H1 (cell line): ENCODE measurements around the gene TMEM150A. TPM values are rescaled to one million over a fixed set of nuclear protein-coding genes. Genes with fewer than 3 reads are reported as not detected.

ENCODE experiments used
- CTCF ChIA-PET: fragments of 300-600 bp; sonication (Branson Sonifier 250); formaldehyde crosslinking; loops from one replicate; lab custom pipeline; 2021; ENCODE audit not compliant: partially characterized antibody; lab: Charles Lee
- POLR2A ChIA-PET: fragments of 300-600 bp; sonication (Branson Sonifier 250); formaldehyde crosslinking; loops from one replicate; lab custom pipeline; 2021; ENCODE audit warnings: inconsistent platforms; ENCODE audit not compliant: partially characterized antibody; lab: Charles Lee
- DNase-seq, 2 experiments: peaks; one replicate each; pipeline versions ENCODE4 v3.0.0 to v3.0.0-alpha.2; 2010 to 2022; ENCODE audit warnings: low spot score in 2 of 2, low read depth in 1 of 2, mixed read lengths in 1 of 2
- FAIRE-seq: peaks from 2 replicates; lab custom pipeline; 2011; peaks lifted over from hg19 to GRCh38; lab: Jason Lieb, UNC
- H2AFZ ChIP-seq: 2 replicates; pipeline ENCODE4 v1.8.1; 2012; ENCODE audit warnings: low read length, inconsistent platforms
- H2AK5ac ChIP-seq: 2 replicates; pipeline ENCODE4 v1.6.1; 2013; ENCODE audit warnings: low read depth, low read length
- H2BK120ac ChIP-seq: replicated peaks from 2 replicates; pipeline ENCODE3; 2013; ENCODE audit warnings: low read depth, low read length, inconsistent platforms
- H2BK12ac ChIP-seq: 2 replicates; pipeline ENCODE4 v1.6.1; 2013; ENCODE audit warnings: low read depth, low read length
- H2BK15ac ChIP-seq: 2 replicates; pipeline ENCODE4 v1.6.1; 2013; ENCODE audit warnings: low read length
- H2BK20ac ChIP-seq: 2 replicates; pipeline ENCODE4 v1.6.1; 2013; ENCODE audit warnings: low read length
- H2BK5ac ChIP-seq: 2 replicates; pipeline ENCODE4 v1.6.1; 2013; ENCODE audit warnings: low read depth, low read length
- H3K14ac ChIP-seq: 2 replicates; pipeline ENCODE4 v1.6.1; 2013; ENCODE audit warnings: inconsistent platforms; ENCODE audit not compliant: insufficient read length
- H3K18ac ChIP-seq: 2 replicates; pipeline ENCODE4 v1.6.1; 2013; ENCODE audit warnings: low read length; ENCODE audit errors: extremely low read depth
- H3K23ac ChIP-seq: 2 replicates; pipeline ENCODE4 v1.6.1; 2013; ENCODE audit warnings: inconsistent platforms; ENCODE audit not compliant: insufficient read length
- H3K23me2 ChIP-seq: 2 replicates; pipeline ENCODE4 v1.6.1; 2013; ENCODE audit warnings: low read depth, low read length
- H3K27ac ChIP-seq: 2 replicates; pipeline ENCODE4 v1.6.1; 2011; ENCODE audit warnings: low read depth, low read length, inconsistent platforms
- H3K27me3 ChIP-seq, 4 experiments: replicated peaks in 1 of 4; 1 replicate in 1 of 4; 2 replicates in 3 of 4; pipeline versions ENCODE4 v1.6.1 to v1.8.1; 2011 to 2013; ENCODE audit warnings: low read length in 3 of 4, mild to moderate bottlenecking in 3 of 4, inconsistent platforms in 2 of 4, mixed read lengths in 2 of 4, moderate library complexity in 1 of 4; ENCODE audit not compliant: control insufficient read depth in 3 of 4, insufficient read depth in 3 of 4; ENCODE audit errors: extremely low read depth in 1 of 4
- H3K36me3 ChIP-seq, 4 experiments: 2 replicates each; pipeline versions ENCODE4 v1.6.1 to v1.8.1; 2011 to 2013; ENCODE audit warnings: mild to moderate bottlenecking in 4 of 4, low read length in 3 of 4, moderate library complexity in 2 of 4, control low read depth in 1 of 4, inconsistent platforms in 1 of 4; ENCODE audit not compliant: insufficient read depth in 4 of 4, control insufficient read depth in 2 of 4
- H3K4ac ChIP-seq: replicated peaks from 2 replicates; pipeline ENCODE3; 2013; ENCODE audit warnings: low read length, low read depth, mixed read lengths, inconsistent platforms; ENCODE audit not compliant: insufficient read length
- H3K4me1 ChIP-seq, 4 experiments: replicated peaks in 1 of 4; 1 replicate in 1 of 4; 2 replicates in 3 of 4; pipeline versions ENCODE4 v1.6.1 to v1.8.1; 2011 to 2013; ENCODE audit warnings: low read length in 3 of 4, inconsistent platforms in 2 of 4, mixed read lengths in 1 of 4; ENCODE audit not compliant: insufficient read depth in 4 of 4, control insufficient read depth in 3 of 4
- H3K4me2 ChIP-seq, 2 experiments: 2 replicates each; pipeline versions ENCODE4 v1.6.1 to v1.8.1; 2011 to 2013; ENCODE audit warnings: low read depth in 2 of 2, low read length in 2 of 2, control low read depth in 1 of 2, inconsistent platforms in 1 of 2, mild to moderate bottlenecking in 1 of 2; ENCODE audit not compliant: insufficient read depth in 1 of 2
- H3K4me3 ChIP-seq, 4 experiments: fragments of 200-600, 300-600 bp in 1 of 4; sonication (generic), shearing (Covaris generic), sonication (Bioruptor Twin) in 1 of 4; 2 replicates each; pipeline versions ENCODE4 v1.5.1 to v1.8.1; 2011 to 2016; ENCODE audit warnings: low read length in 4 of 4, low read depth in 3 of 4, control low read depth in 2 of 4, inconsistent platforms in 2 of 4, mild to moderate bottlenecking in 2 of 4, mixed read lengths in 1 of 4, moderate library complexity in 1 of 4; ENCODE audit not compliant: insufficient read depth in 2 of 4; ENCODE audit errors: extremely low read depth in 1 of 4
- H3K56ac ChIP-seq: replicated peaks from 2 replicates; pipeline ENCODE3; 2013; ENCODE audit warnings: low read depth, mild to moderate bottlenecking, mixed read lengths, low read length, inconsistent platforms; ENCODE audit not compliant: insufficient read length
- H3K79me1 ChIP-seq: 2 replicates; pipeline ENCODE4 v1.6.1; 2013; ENCODE audit warnings: low read depth, low read length, control low read depth
- H3K79me2 ChIP-seq, 2 experiments: 2 replicates each; pipeline versions ENCODE4 v1.6.1 to v1.8.1; 2012 to 2013; ENCODE audit warnings: low read length in 2 of 2, mild to moderate bottlenecking in 2 of 2, inconsistent platforms in 1 of 2; ENCODE audit not compliant: insufficient read depth in 2 of 2, control insufficient read depth in 1 of 2
- H3K9ac ChIP-seq, 4 experiments: replicated peaks in 1 of 4; 1 replicate in 1 of 4; 2 replicates in 3 of 4; pipeline versions ENCODE4 v1.6.1 to v1.8.1; 2011 to 2013; ENCODE audit warnings: low read depth in 3 of 4, low read length in 3 of 4, control low read depth in 2 of 4, mild to moderate bottlenecking in 2 of 4, moderate library complexity in 2 of 4, inconsistent platforms in 1 of 4; ENCODE audit errors: extremely low read depth in 1 of 4
- H3K9me3 ChIP-seq, 2 experiments: 2 replicates each; pipeline versions ENCODE4 v1.6.1 to v1.8.1; 2012 to 2013; ENCODE audit warnings: mild to moderate bottlenecking in 2 of 2, moderate library complexity in 2 of 2, control low read depth in 1 of 2, inconsistent platforms in 1 of 2, low read depth in 1 of 2, low read length in 1 of 2, mixed read lengths in 1 of 2; ENCODE audit not compliant: insufficient read depth in 2 of 2
- H4K20me1 ChIP-seq, 2 experiments: replicated peaks in 1 of 2; 2 replicates each; pipeline versions ENCODE3 to v1.8.1; 2011 to 2013; ENCODE audit warnings: inconsistent platforms in 2 of 2, low read length in 2 of 2, mild to moderate bottlenecking in 1 of 2; ENCODE audit not compliant: insufficient read depth in 2 of 2, control insufficient read depth in 1 of 2
- H4K5ac ChIP-seq: 2 replicates; pipeline ENCODE4 v1.6.1; 2013; ENCODE audit warnings: low read length, low read depth, mixed read lengths, inconsistent platforms; ENCODE audit not compliant: insufficient read length
- H4K8ac ChIP-seq: 2 replicates; pipeline ENCODE4 v1.8.0; 2013; ENCODE audit warnings: mild to moderate bottlenecking, moderate library complexity, low read length, inconsistent platforms; ENCODE audit not compliant: insufficient read depth; ENCODE audit errors: extremely low read depth
- H4K91ac ChIP-seq: replicated peaks from 2 replicates; pipeline ENCODE3; 2013; ENCODE audit warnings: low read length, mixed read lengths, inconsistent platforms; ENCODE audit not compliant: insufficient read length
- ASH2L ChIP-seq: fragments of 200-600, 300-600 bp; sonication (generic); IDR thresholded peaks from one replicate; pipeline ENCODE4 v1.7.1; 2017; ENCODE audit warnings: low read length
- BRCA1 ChIP-seq: IDR thresholded peaks from 2 replicates; pipeline ENCODE4 v1.6.1; 2012; ENCODE audit warnings: low read depth, low read length, improper control_type of control experiment
- CEBPB ChIP-seq: IDR thresholded peaks from 2 replicates; pipeline ENCODE4 v1.6.1; 2012; ENCODE audit warnings: low read depth, low read length
- CREB1 ChIP-seq: IDR thresholded peaks from 2 replicates; pipeline ENCODE4 v1.6.1; 2012; ENCODE audit warnings: inconsistent platforms
- EP300 ChIP-seq, 2 experiments: IDR thresholded peaks; 1 replicate in 1 of 2; 2 replicates in 1 of 2; pipeline ENCODE4 v1.6.1; 2011 to 2012; ENCODE audit warnings: low read depth in 2 of 2, low read length in 2 of 2, mild to moderate bottlenecking in 2 of 2, borderline replicate concordance in 1 of 2, inconsistent platforms in 1 of 2, moderate library complexity in 1 of 2
- KDM1A ChIP-seq: fragments of 200-600, 300-600 bp; sonication (generic); IDR thresholded peaks from 2 replicates; pipeline ENCODE4 v1.7.1; 2016; ENCODE audit warnings: mild to moderate bottlenecking, low read length, borderline replicate concordance
- MAFK ChIP-seq: IDR thresholded peaks from 2 replicates; pipeline ENCODE4 v1.6.1; 2012; ENCODE audit warnings: low read depth, mild to moderate bottlenecking, improper control_type of control experiment, low read length
- NANOG ChIP-seq: IDR thresholded peaks from 2 replicates; pipeline ENCODE4 v1.6.1; 2011; ENCODE audit warnings: low read length, low read depth, mild to moderate bottlenecking, inconsistent platforms; ENCODE audit not compliant: insufficient read depth, poor library complexity, severe bottlenecking
- POLR2AphosphoS5 ChIP-seq: IDR thresholded peaks from 2 replicates; pipeline ENCODE4 v1.6.1; 2011; ENCODE audit warnings: low read depth, low read length
- RBBP5 ChIP-seq: IDR thresholded peaks from 2 replicates; pipeline ENCODE4 v1.7.1; 2012; ENCODE audit warnings: low read depth, mild to moderate bottlenecking, inconsistent platforms, low read length, moderate library complexity, borderline replicate concordance
- SAP30 ChIP-seq: fragments of 300-600 bp; sonication (generic); IDR thresholded peaks from 2 replicates; pipeline ENCODE4 v1.7.1; 2012; ENCODE audit warnings: low read length, moderate library complexity, mild to moderate bottlenecking, inconsistent platforms; ENCODE audit not compliant: insufficient read depth, insufficient replicate concordance
- SIN3A ChIP-seq, 2 experiments: IDR thresholded peaks in 1 of 2; conservative IDR thresholded peaks in 1 of 2; 2 replicates each; pipeline ENCODE4 v1.6.1; 2011 to 2012; ENCODE audit warnings: low read length in 2 of 2, improper control_type of control experiment in 1 of 2, low read depth in 1 of 2, mild to moderate bottlenecking in 1 of 2
- SIX5 ChIP-seq: IDR thresholded peaks from 2 replicates; pipeline ENCODE4 v1.6.1; 2011; ENCODE audit warnings: mild to moderate bottlenecking, low read depth, low read length
- SP4 ChIP-seq: IDR thresholded peaks from 2 replicates; pipeline ENCODE4 v1.6.1; 2012; ENCODE audit warnings: low read length, inconsistent platforms
- TEAD4 ChIP-seq: IDR thresholded peaks from 2 replicates; pipeline ENCODE4 v1.6.1; 2012; ENCODE audit warnings: low read depth, low read length, inconsistent platforms, mixed read lengths
- WGBS, 2 experiments: shearing (Covaris generic) in 1 of 2; methylation state at CpG; one replicate each; pipeline versions ENCODE4 v1.1.6 to v1.1.7; 2013 to 2015; ENCODE audit warnings: low lambda C conversion rate in 2 of 2, mixed read lengths in 2 of 2, inconsistent platforms in 1 of 2, low coverage in 1 of 2, missing lambda C conversion rate in 1 of 2; ENCODE audit not compliant: insufficient replicate concordance in 2 of 2, insufficient coverage in 1 of 2, insufficient read length in 1 of 2; ENCODE audit errors: extremely low coverage in 1 of 2, missing lambda C conversion rate in 1 of 2; 5-methylcytosine and 5-hydroxymethylcytosine counted together
- polyA plus RNA-seq, 7 experiments: library from polyadenylated mRNA; depleted of rRNA in 3 of 7; stranded (reverse) in 5 of 7; unstranded in 2 of 7; fragments of >200 nt in 5 of 7; fragments of 200-250 nt in 2 of 7; gene quantifications; 1 replicate in 5 of 7; 2 replicates in 1 of 7; 4 replicates in 1 of 7; pipeline versions ENCODE4 v1.2.1 to v1.2.3, GENCODE V29; 2011 to 2013; ENCODE audit warnings: missing spikeins in 2 of 7, mixed read lengths in 2 of 7
- total RNA-seq: library from RNA; stranded (reverse); fragmentation: NEBNext Ultra II Directional; extraction: Animal tissue kit (Norgen Biotek cat#: 25700); gene quantifications from 2 replicates; pipeline ENCODE4 v1.2.1, GENCODE V29; 2021

Gene TMEM150A
- total and polyA plus RNA-seq, 2 of the 8 experiments (the other 6 are each of a cell fraction or from before 2014, with no cell fraction given): 19.8 to 29.9 TPM

DNA sequence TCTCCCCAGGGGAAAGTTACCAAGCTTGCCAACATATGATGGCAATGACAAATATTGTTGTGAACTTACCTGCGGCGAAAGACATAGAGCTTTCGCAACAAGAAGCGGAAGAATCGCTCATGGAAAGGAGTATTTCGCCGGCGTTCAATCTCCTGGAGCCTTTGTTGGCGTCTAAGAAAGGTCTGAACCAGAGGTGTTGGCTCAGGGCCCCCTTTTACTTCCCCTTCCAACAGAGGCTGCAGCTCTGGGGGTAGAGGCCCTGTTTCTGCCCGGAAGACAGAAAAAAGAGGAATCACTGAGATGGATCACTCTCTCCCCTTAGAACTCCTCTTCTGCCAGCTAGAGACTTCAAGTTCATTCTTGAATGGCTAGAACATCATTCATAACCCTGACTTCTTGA lies 52.0 kb downstream of the TMEM150A start:
- Histone ChIP-seq H2BK20ac (no peak overlapping the region), H4K20me1 (peaks cover 1 to 2% of the 10 kb centered on the region in 2 experiments), H2AFZ (no peak overlapping the region), H3K4me3 (no peak overlapping the region), H2AK5ac (no peak overlapping the region), H2BK12ac (no peak overlapping the region), H3K56ac (no peak overlapping the region), H3K14ac (no peak overlapping the region), H2BK120ac (no peak overlapping the region), H3K23me2 (no peaks in the 10 kb centered on the region), H3K27ac (no peak overlapping the region), H3K9ac (no peak overlapping the region), H4K91ac (no peak overlapping the region), H3K4me2 (no peak overlapping the region), H3K4ac (no peak overlapping the region), H3K79me2 (no peaks in the 10 kb centered on the region), H3K79me1 (no peaks in the 10 kb centered on the region), H3K36me3 (peaks cover 21 to 45% (median 35%) of the 10 kb centered on the region in 4 experiments), H3K23ac (no peak overlapping the region), H3K4me1 (peaks cover 0 to 2% (median 0%) of the 10 kb centered on the region in 4 experiments; a peak in 1 of 7 replicates), H2BK15ac (no peak overlapping the region), H2BK5ac (no peak overlapping the region), H4K8ac (no peak overlapping the region), H3K9me3 (no peaks in the 10 kb centered on the region), H3K27me3 (no peaks in the 10 kb centered on the region), H4K5ac (no peak overlapping the region), H3K18ac (no peak overlapping the region)
- ChIA-PET POLR2A (interaction anchor here (0.9 to 38.6 kb wide), 8 partner anchors 8 to 223 kb away, joined by 3 to 1889 read pairs (median 204); partner anchors contain the start of genes C2orf68, CAPG, ELMOD3 and GGCX), CTCF (interaction anchor here (0.6 to 10.1 kb wide), 24 partner anchors 10 to 204 kb away, joined by 3 to 259 read pairs (median 4); partner anchors contain the start of genes ELMOD3, GGCX, MAT2A and RETSAT)
- WGBS, 2 experiments: 94% methylated on average over 10 of the region's 10 CpGs; no CpG with 5 or more reads in 1 of the 2 experiments
- no peak for FAIRE-seq
- no peak for DNase-seq
- TF ChIP-seq NANOG (no peak), SP4 (no peak), CEBPB (no peak), POLR2AphosphoS5 (no peak), SAP30 (no peak), SIX5 (no peak), MAFK (no peak), KDM1A (no peak), SIN3A (conservative IDR thresholded peaks at IDR 0.05 in 1 of 2, IDR thresholded peaks at IDR 0.05 in 1 of 2; ENCODE audit: low read depth in 1 of 2, low read length in 2 of 2) (no peak), ASH2L (no peak), CREB1 (no peak), EP300 (IDR thresholded peaks at IDR 0.05; ENCODE audit: borderline replicate concordance in 1 of 2, low read depth in 2 of 2, low read length in 2 of 2) (no peak), RBBP5 (no peak), BRCA1 (no peak), TEAD4 (no peak)
